Neural cell (in vitro differentiated cells): ENCODE data around the gene COX4I1.

ENCODE experiments used
- CTCF ChIP-seq: fragments of 450-650 bp; IDR thresholded peaks from 2 replicates; pipeline ENCODE4 v1.5.1; 2014; ENCODE audit warnings: antibody characterized with exemption, mild to moderate bottlenecking, moderate library complexity; ENCODE audit not compliant: poor library complexity, severe bottlenecking
- RAD21 ChIP-seq: fragments of 450-650 bp; conservative IDR thresholded peaks from 2 replicates; pipeline ENCODE4 v1.6.1; 2014; ENCODE audit warnings: antibody characterized with exemption, mild to moderate bottlenecking, moderate library complexity

DNA sequence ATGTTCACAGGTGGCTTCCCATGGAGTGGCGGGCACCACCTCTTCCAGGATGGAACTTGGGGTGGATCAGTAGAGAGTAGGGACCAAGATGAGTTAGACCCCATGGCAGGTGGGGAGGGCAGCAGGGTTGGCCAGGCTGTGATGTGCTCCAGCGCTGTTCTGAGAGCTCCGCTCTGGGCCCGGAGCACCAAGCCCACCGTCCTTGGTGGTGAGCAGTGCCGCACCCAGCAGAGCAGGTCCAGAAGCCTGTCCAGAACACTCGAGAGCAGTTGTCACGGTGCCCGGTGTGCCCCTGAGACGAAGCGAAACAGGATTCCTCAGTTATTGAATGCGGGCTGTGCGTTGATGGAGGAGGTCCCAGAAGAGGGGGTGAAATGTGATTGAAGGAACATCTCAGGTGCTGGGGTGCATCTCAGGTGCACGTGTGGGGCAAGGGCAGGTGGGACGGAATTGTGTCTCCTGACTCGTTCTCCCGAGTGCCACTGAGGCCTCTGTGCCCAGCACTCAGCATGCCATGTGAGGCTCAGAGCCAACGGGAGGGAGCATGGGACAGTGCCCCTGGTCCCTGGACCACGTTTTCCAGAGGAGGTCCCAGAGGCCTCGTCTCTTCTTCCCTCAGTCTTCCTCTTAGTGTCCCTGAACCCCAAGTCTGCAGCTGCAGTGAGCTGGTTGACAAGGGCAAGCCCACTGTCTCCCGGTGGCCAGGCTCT is 39.5 kb downstream of the COX4I1 start:
- TF ChIP-seq CTCF: no peak
- TF ChIP-seq RAD21: no peak
